Lung (tissue), 12 donors: ENCODE measurements around the gene CCDC137. TPM values are rescaled to one million over a fixed set of nuclear protein-coding genes. Genes with fewer than 3 reads are reported as not detected.
A peak's percentile ranks its signal among the peaks of the same experiment; 100 is the strongest.

Experiments
- ATAC-seq: fragments of 200-7000 bp; cut with Tn5 transposase; one replicate; pipeline ENCODE4 v1.9.1; 2020; ENCODE audit warnings: moderate number of reproducible peaks; ENCODE audit not compliant: insufficient read depth, low FRiP score
- DNase-seq, 3 donors: peaks; one replicate each; pipeline ENCODE4 v3.0.0-alpha.2; 2013 to 2017
- H3K27ac ChIP-seq, 2 donors: one replicate each; pipeline ENCODE4 v1.5.1; 2013; ENCODE audit warnings: mild to moderate bottlenecking in 2 of 2, moderate library complexity in 2 of 2, control low read depth in 1 of 2, inconsistent platforms in 1 of 2, low read depth in 1 of 2, low read length in 1 of 2
- H3K27me3 ChIP-seq, 3 donors: one replicate each; pipeline ENCODE4 v1.5.1; 2013; ENCODE audit warnings: low read length in 2 of 3; ENCODE audit not compliant: control insufficient read depth in 3 of 3, insufficient read depth in 3 of 3
- H3K36me3 ChIP-seq, 4 donors: one replicate each; pipeline ENCODE4 v1.5.1; 2013; ENCODE audit warnings: low read length in 4 of 4, mild to moderate bottlenecking in 1 of 4, moderate library complexity in 1 of 4; ENCODE audit not compliant: control insufficient read depth in 4 of 4, insufficient read depth in 4 of 4
- H3K4me1 ChIP-seq, 5 donors: one replicate each; pipeline ENCODE4 v1.5.1; 2013; ENCODE audit warnings: low read length in 5 of 5, mild to moderate bottlenecking in 2 of 5, moderate library complexity in 1 of 5; ENCODE audit not compliant: control insufficient read depth in 5 of 5, insufficient read depth in 5 of 5
- H3K4me3 ChIP-seq: one replicate; pipeline ENCODE4 v1.5.1; 2013; ENCODE audit warnings: mild to moderate bottlenecking, control low read depth, moderate library complexity
- H3K9ac ChIP-seq, 2 donors: one replicate each; pipeline ENCODE4 v1.5.1; 2013; ENCODE audit warnings: low read length in 2 of 2, control low read depth in 1 of 2; ENCODE audit not compliant: insufficient read depth in 1 of 2
- H3K9me3 ChIP-seq, 4 donors: one replicate each; pipeline ENCODE4 v1.5.1; 2013; ENCODE audit warnings: low read length in 3 of 4, mild to moderate bottlenecking in 1 of 4, moderate library complexity in 1 of 4; ENCODE audit not compliant: control insufficient read depth in 4 of 4, insufficient read depth in 3 of 4
- CTCF ChIP-seq: IDR thresholded peaks from 2 replicates; pipeline ENCODE4 v1.5.1; 2012; ENCODE audit warnings: mild to moderate bottlenecking; ENCODE audit errors: control extremely low read depth, extremely low read depth
- WGBS, 2 donors: extraction: QIAGEN DNeasy Blood & Tissue Kit; methylation state at CpG; one replicate each; pipeline ENCODE4 v1.1.7; 2013; 5-methylcytosine and 5-hydroxymethylcytosine counted together
- polyA plus RNA-seq, 2 donors: library from polyadenylated mRNA; stranded (reverse); fragments of 200-250 nt; gene quantifications; one replicate each; pipeline ENCODE4 v1.2.1, GENCODE V29; 2013
- total RNA-seq, 2 donors: library from RNA; depleted of rRNA in 1 of 2; stranded (reverse); fragments of >200 nt in 1 of 2; gene quantifications; one replicate each; pipeline ENCODE4 v1.2.1, GENCODE V29; 2014 to 2021
- donor health status: control.
- donor health status: control.
- donor health status: Bipolar disorder and iron deficiency.
- donor health status: healthy.
- donor health status: DM: yes; HTN: yes; CAD: no.

Gene CCDC137
- total and polyA plus RNA-seq, 4 donors: 10.2 to 23.6 (median 16.7) TPM

GRCh38 chr17:81683584-81684441, 17.3 kb downstream of the CCDC137 start, which contains the start of the genes ARL16 and HGS:
TSS of gene ARL16 (minus strand) at chr17:81683797. CDS start at chr17:81683753, 44 bp downstream.
TSS of gene HGS (plus strand) at chr17:81684011. CDS start at chr17:81684067, 56 bp downstream.
- peak within 1 kb of the TSS; percentile 87 to 94 for H3K27ac ChIP-seq
- H3K4me3 ChIP-seq: peak within 1 kb of the TSS; percentile 91
- no peak for TF ChIP-seq CTCF
- peak; percentile 98 for ATAC-seq
- peaks cover 0 to 24% (median 5%) of the 10 kb centered on the region in 5 donors for H3K4me1 ChIP-seq
- H3K27me3 ChIP-seq: no peaks in the 10 kb centered on the region
- peak; percentile 99 to 100 (median 99) for DNase-seq
- H3K36me3 ChIP-seq: peaks cover 0 to 36% (median 12%) of the 10 kb centered on the region in 4 donors
- peak within 1 kb of the TSS; percentile 63 to 81 for H3K9ac ChIP-seq
- H3K9me3 ChIP-seq: no peaks in the 10 kb centered on the region
- 0 to 1% methylated on average over 67 to 112 of the region's 112 CpGs for WGBS, 2 donors

GRCh38 chr17:81684442-81684911, 17.9 kb downstream of the CCDC137 start:
- ATAC-seq: peak; percentile 48
- Histone ChIP-seq H3K4me1 (peaks cover 0 to 24% (median 5%) of the 10 kb centered on the region in 5 donors), H3K9me3 (no peaks in the 10 kb centered on the region), H3K4me3 (peak overlapping the region; percentile 88), H3K27ac (peak overlapping the region; percentile 87 to 94), H3K27me3 (no peaks in the 10 kb centered on the region), H3K9ac (peak overlapping the region; percentile 55 to 63), H3K36me3 (peaks cover 2 to 43% (median 13%) of the 10 kb centered on the region in 4 donors)
- WGBS, 2 donors: 3% methylated on average over 16 of the region's 16 CpGs
- no peak for TF ChIP-seq CTCF
- DNase-seq: no peak

GRCh38 chr17:81685108-81685507, 18.6 kb downstream of the CCDC137 start:
- Histone ChIP-seq H3K27ac (no peak overlapping the region), H3K27me3 (no peaks in the 10 kb centered on the region), H3K9ac (no peak overlapping the region), H3K4me3 (peak overlapping the region; percentile 88), H3K36me3 (peaks cover 5 to 48% (median 13%) of the 10 kb centered on the region in 4 donors), H3K4me1 (peaks cover 0 to 24% (median 5%) of the 10 kb centered on the region in 5 donors), H3K9me3 (no peaks in the 10 kb centered on the region)
- TF ChIP-seq CTCF: no peak
- WGBS, 2 donors: 73 to 89% methylated on average over 12 of the region's 12 CpGs
- no peak for ATAC-seq
- DNase-seq: no peak
